DOHH2 (cell line): ENCODE measurements around the gene PACRG.
A peak's percentile ranks its signal among the peaks of the same experiment; 100 is the strongest.

ENCODE experiments used
- H3F3A ChIP-seq: fragments of 200-600 bp; sonication (generic), shearing (Covaris generic); 2 replicates; pipeline ENCODE4 v1.6.0; 2016; ENCODE audit warnings: antibody characterized with exemption, mild to moderate bottlenecking; ENCODE audit not compliant: control insufficient read depth, insufficient read depth
- H3K27ac ChIP-seq: fragments of 200-600 bp; sonication (generic); 2 replicates; pipeline ENCODE4 v1.5.1; 2014; ENCODE audit warnings: low read depth, mild to moderate bottlenecking, low read length, moderate library complexity
- H3K27me3 ChIP-seq: fragments of 200-600 bp; sonication (generic); 2 replicates; pipeline ENCODE4 v1.6.1; 2014; ENCODE audit warnings: mild to moderate bottlenecking, low read length, mixed read lengths; ENCODE audit not compliant: control insufficient read depth
- H3K36me3 ChIP-seq: fragments of 200-600 bp; sonication (generic); 2 replicates; pipeline ENCODE4 v1.6.1; 2014; ENCODE audit warnings: mild to moderate bottlenecking, low read length, moderate library complexity, mixed read lengths; ENCODE audit not compliant: control insufficient read depth
- H3K4me1 ChIP-seq: fragments of 200-600 bp; sonication (generic); 2 replicates; pipeline ENCODE4 v1.6.1; 2014; ENCODE audit warnings: mild to moderate bottlenecking, low read length, mixed read lengths; ENCODE audit not compliant: control insufficient read depth
- H3K4me2 ChIP-seq: fragments of 200-600 bp; sonication (generic); 2 replicates; pipeline ENCODE4 v1.6.0; 2014; ENCODE audit warnings: mild to moderate bottlenecking, low read length, moderate library complexity
- H3K4me3 ChIP-seq: fragments of 200-600 bp; sonication (generic); 2 replicates; pipeline ENCODE4 v1.5.1; 2014; ENCODE audit warnings: mild to moderate bottlenecking, low read length, mixed read lengths
- H3K79me2 ChIP-seq: fragments of 200-600 bp; sonication (generic); 2 replicates; pipeline ENCODE4 v1.6.1; 2014; ENCODE audit warnings: mild to moderate bottlenecking, low read length, mixed read lengths; ENCODE audit not compliant: control insufficient read depth
- H3K9me2 ChIP-seq: fragments of 200-600 bp; sonication (generic); replicated peaks from 2 replicates; pipeline ENCODE4 v1.6.1; 2014; ENCODE audit warnings: mild to moderate bottlenecking, low read length, mixed read lengths; ENCODE audit not compliant: control insufficient read depth
- H3K9me3 ChIP-seq: fragments of 200-600 bp; sonication (generic); 2 replicates; pipeline ENCODE4 v1.6.1; 2014; ENCODE audit warnings: antibody characterized with exemption, low read length, mixed read lengths; ENCODE audit not compliant: control insufficient read depth, insufficient read depth
- H4K20me1 ChIP-seq: fragments of 200-600 bp; sonication (generic); 2 replicates; pipeline ENCODE4 v1.6.0; 2014; ENCODE audit warnings: low read depth, mild to moderate bottlenecking, antibody characterized with exemption, low read length, moderate library complexity; ENCODE audit not compliant: control insufficient read depth, insufficient read depth
- EZH2phosphoT487 ChIP-seq: fragments of 200-600 bp; sonication (generic); IDR thresholded peaks from 2 replicates; pipeline ENCODE4 v1.6.1; 2017; ENCODE audit warnings: borderline replicate concordance, mild to moderate bottlenecking, antibody characterized with exemption, low read length, moderate library complexity, mixed read lengths
- TF ChIP-seq, protein P1 (sequence below): fragments of 200-600 bp; sonication (generic); IDR thresholded peaks from one replicate; pipeline ENCODE4 v1.5.1; 2014; ENCODE audit warnings: antibody characterized with exemption, mild to moderate bottlenecking, low read depth, low read length; ENCODE audit not compliant: poor library complexity, severe bottlenecking

PACRG gene

GRCh38 chr6:162728197-162728596, 423 bp downstream of the PACRG start:
- Histone ChIP-seq H3K36me3 (no peaks in the 10 kb centered on the region), H3K79me2 (no peaks in the 10 kb centered on the region), H3K9me2 (no peaks in the 10 kb centered on the region; the same call in 1 of the 2 replicates), H3F3A (0 out of 2 replicates have a peak, but pooled peaks cover 2% of the 10 kb centered on the region), H3K4me1 (peaks cover 12% of the 10 kb centered on the region), H3K4me3 (peak overlapping the region; percentile 88), H3K4me2 (peak overlapping the region; percentile 70), H3K27ac (no peak overlapping the region), H3K27me3 (no peaks in the 10 kb centered on the region), H3K9me3 (no peaks in the 10 kb centered on the region), H4K20me1 (no peaks in the 10 kb centered on the region)
- TF ChIP-seq EZH2phosphoT487 = no peak
- TF ChIP-seq, protein P1, sequence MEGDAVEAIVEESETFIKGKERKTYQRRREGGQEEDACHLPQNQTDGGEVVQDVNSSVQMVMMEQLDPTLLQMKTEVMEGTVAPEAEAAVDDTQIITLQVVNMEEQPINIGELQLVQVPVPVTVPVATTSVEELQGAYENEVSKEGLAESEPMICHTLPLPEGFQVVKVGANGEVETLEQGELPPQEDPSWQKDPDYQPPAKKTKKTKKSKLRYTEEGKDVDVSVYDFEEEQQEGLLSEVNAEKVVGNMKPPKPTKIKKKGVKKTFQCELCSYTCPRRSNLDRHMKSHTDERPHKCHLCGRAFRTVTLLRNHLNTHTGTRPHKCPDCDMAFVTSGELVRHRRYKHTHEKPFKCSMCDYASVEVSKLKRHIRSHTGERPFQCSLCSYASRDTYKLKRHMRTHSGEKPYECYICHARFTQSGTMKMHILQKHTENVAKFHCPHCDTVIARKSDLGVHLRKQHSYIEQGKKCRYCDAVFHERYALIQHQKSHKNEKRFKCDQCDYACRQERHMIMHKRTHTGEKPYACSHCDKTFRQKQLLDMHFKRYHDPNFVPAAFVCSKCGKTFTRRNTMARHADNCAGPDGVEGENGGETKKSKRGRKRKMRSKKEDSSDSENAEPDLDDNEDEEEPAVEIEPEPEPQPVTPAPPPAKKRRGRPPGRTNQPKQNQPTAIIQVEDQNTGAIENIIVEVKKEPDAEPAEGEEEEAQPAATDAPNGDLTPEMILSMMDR = no peak

GRCh38 chr6:162728706-162729105, 932 bp downstream of the PACRG start:
- H3K9me2 ChIP-seq = no peaks in the 10 kb centered on the region; the same call in 1 of the 2 replicates
- peaks cover 12% of the 10 kb centered on the region for H3K4me1 ChIP-seq
- TF ChIP-seq EZH2phosphoT487 = no peak
- TF ChIP-seq, protein P1 = no peak
- no peaks in the 10 kb centered on the region for H3K36me3 ChIP-seq
- no peaks in the 10 kb centered on the region for H4K20me1 ChIP-seq
- H3F3A ChIP-seq = 0 out of 2 replicates have a peak, but pooled peaks cover 2% of the 10 kb centered on the region
- H3K4me2 ChIP-seq = no peak overlapping the region
- no peaks in the 10 kb centered on the region for H3K79me2 ChIP-seq
- H3K27me3 ChIP-seq = no peaks in the 10 kb centered on the region
- H3K4me3 ChIP-seq = no peak overlapping the region
- no peaks in the 10 kb centered on the region for H3K9me3 ChIP-seq
- H3K27ac ChIP-seq = no peak overlapping the region

DNA sequence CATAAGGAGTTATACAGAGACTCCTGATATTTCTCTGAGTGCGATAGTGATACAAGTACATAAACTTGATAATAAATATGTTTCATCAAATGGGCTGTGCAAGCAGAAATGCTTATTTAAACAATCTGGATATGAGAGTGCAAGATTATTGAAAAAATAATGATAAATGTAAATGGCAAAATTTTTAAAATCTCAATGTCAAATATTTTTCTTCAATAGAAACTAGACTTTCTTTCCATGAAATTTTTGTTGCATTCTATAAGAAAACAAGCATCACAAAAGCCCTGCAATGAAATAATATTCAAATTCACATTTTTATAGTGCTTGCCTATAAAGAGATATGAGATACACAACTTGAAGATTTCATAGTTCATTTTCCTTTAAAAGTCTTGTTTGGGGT, 2.7 kb downstream of the PACRG start:
- Histone ChIP-seq H3K4me1 (peaks cover 12% of the 10 kb centered on the region), H3K27ac (no peak overlapping the region), H3K27me3 (no peaks in the 10 kb centered on the region), H3K9me2 (no peaks in the 10 kb centered on the region; the same call in 1 of the 2 replicates), H4K20me1 (no peaks in the 10 kb centered on the region), H3F3A (0 out of 2 replicates have a peak, but pooled peaks cover 2% of the 10 kb centered on the region), H3K4me3 (no peak overlapping the region), H3K9me3 (no peaks in the 10 kb centered on the region), H3K4me2 (no peak overlapping the region), H3K36me3 (no peaks in the 10 kb centered on the region), H3K79me2 (no peaks in the 10 kb centered on the region)
- TF ChIP-seq, protein P1 = no peak
- no peak for TF ChIP-seq EZH2phosphoT487
